GM23338 (cell line): Measurements from ENCODE around the gene SMPDL3B. TPM values are rescaled to one million over a fixed set of nuclear protein-coding genes. Genes with fewer than 3 reads are reported as not detected.

Experiments used
- ATAC-seq: fragments of 200-7000 bp; cut with Tn5 transposase; 3 replicates; pipeline ENCODE4 v1.9.1; 2020
- DNase-seq: peaks from one replicate; pipeline ENCODE4 v3.0.0-alpha.2; 2015; ENCODE audit warnings: low spot score
- H2AFZ ChIP-seq: fragments of 200-600 bp; sonication (generic); 2 replicates; pipeline ENCODE4 v1.8.0; 2016; ENCODE audit warnings: antibody characterized with exemption, mild to moderate bottlenecking, moderate library complexity
- H3F3A ChIP-seq: fragments of 200-600 bp; sonication (generic); replicated peaks from 2 replicates; pipeline ENCODE4 v1.8.0; 2017; ENCODE audit warnings: antibody characterized with exemption, mixed run types, low read depth
- H3K27ac ChIP-seq: fragments of 200-600 bp; sonication (generic); 2 replicates; pipeline ENCODE4 v1.6.1; 2016; ENCODE audit warnings: low read depth
- H3K27me3 ChIP-seq: fragments of 200-600 bp; sonication (generic); 2 replicates; pipeline ENCODE4 v1.8.0; 2016; ENCODE audit warnings: mild to moderate bottlenecking, mixed run types, moderate library complexity; ENCODE audit not compliant: insufficient read depth
- H3K36me3 ChIP-seq: fragments of 200-600 bp; sonication (generic); 2 replicates; pipeline ENCODE4 v1.8.0; 2016; ENCODE audit warnings: mild to moderate bottlenecking; ENCODE audit not compliant: insufficient read depth
- H3K4me1 ChIP-seq: fragments of 200-600 bp; sonication (generic); 2 replicates; pipeline ENCODE4 v1.8.0; 2016; ENCODE audit warnings: mild to moderate bottlenecking, moderate library complexity; ENCODE audit not compliant: insufficient read depth
- H3K4me2 ChIP-seq: fragments of 200-600 bp; sonication (generic); 2 replicates; pipeline ENCODE4 v1.7.1; 2017; ENCODE audit warnings: mixed run types
- H3K4me3 ChIP-seq: fragments of 200-600 bp; sonication (generic); 2 replicates; pipeline ENCODE4 v1.6.1; 2016; ENCODE audit warnings: mixed run types
- H3K79me2 ChIP-seq: fragments of 200-600 bp; sonication (generic); replicated peaks from 2 replicates; pipeline ENCODE4 v1.8.0; 2017; ENCODE audit warnings: mild to moderate bottlenecking; ENCODE audit not compliant: insufficient read depth
- H3K9me2 ChIP-seq: fragments of 200-600 bp; sonication (generic); 2 replicates; pipeline ENCODE4 v1.8.0; 2017; ENCODE audit not compliant: insufficient read depth
- H4K20me1 ChIP-seq: fragments of 200-600 bp; sonication (generic); replicated peaks from 2 replicates; pipeline ENCODE4 v1.8.0; 2017; ENCODE audit warnings: mild to moderate bottlenecking; ENCODE audit not compliant: insufficient read depth
- H3K27ac Mint-ChIP-seq: 2 replicates; pipeline ENCODE4 v1.8.0; 2020; ENCODE audit warnings: inconsistent platforms, mild to moderate bottlenecking, moderate library complexity, mixed read lengths
- H3K27me3 Mint-ChIP-seq: 3 replicates; pipeline ENCODE4 v1.8.0; 2022; ENCODE audit warnings: low read depth, mild to moderate bottlenecking, moderate library complexity, mixed read lengths, inconsistent platforms; ENCODE audit not compliant: insufficient read depth, poor library complexity
- H3K36me3 Mint-ChIP-seq: 3 replicates; pipeline ENCODE4 v1.8.0; 2021; ENCODE audit warnings: low read depth, mild to moderate bottlenecking, inconsistent platforms, moderate library complexity, mixed read lengths
- H3K4me1 Mint-ChIP-seq: 3 replicates; pipeline ENCODE4 v1.8.0; 2020; ENCODE audit warnings: mild to moderate bottlenecking, inconsistent platforms, mixed read lengths
- H3K4me3 Mint-ChIP-seq: 3 replicates; pipeline ENCODE4 v1.8.0; 2021; ENCODE audit warnings: moderate library complexity, mild to moderate bottlenecking, inconsistent platforms, mixed read lengths
- H3K9me3 Mint-ChIP-seq: 3 replicates; pipeline ENCODE4 v1.8.0; 2020; ENCODE audit warnings: moderate library complexity, mild to moderate bottlenecking, inconsistent platforms, mixed read lengths
- EZH2 ChIP-seq: fragments of 200-600 bp; sonication (generic); IDR thresholded peaks from one replicate; pipeline ENCODE4 v1.8.0; 2017; ENCODE audit warnings: antibody characterized with exemption, mild to moderate bottlenecking, low read depth; ENCODE audit not compliant: unreplicated experiment
- JUNB ChIP-seq: IDR thresholded peaks from one replicate; pipeline ENCODE4 v1.6.1; 2016; ENCODE audit warnings: antibody characterized with exemption; ENCODE audit not compliant: unreplicated experiment
- NANOG ChIP-seq: IDR thresholded peaks from 2 replicates; pipeline ENCODE4 v1.6.1; 2016; ENCODE audit warnings: antibody characterized with exemption, borderline replicate concordance
- STAT1 ChIP-seq: IDR thresholded peaks from one replicate; pipeline ENCODE4 v1.6.1; 2016; ENCODE audit warnings: antibody characterized with exemption; ENCODE audit not compliant: unreplicated experiment
- polyA plus RNA-seq: library from polyadenylated mRNA; unstranded; fragments of >200 nt; fragmentation: Nextera tagmentation; extraction: Ambion mirVana; gene quantifications from 2 replicates; pipeline ENCODE4 v1.2.1, GENCODE V29; 2016
- total RNA-seq: library from RNA; depleted of rRNA; stranded (reverse); fragments of >200 nt; shearing (Covaris generic); gene quantifications from 2 replicates; pipeline ENCODE4 v1.2.3, GENCODE V29; 2014
- TF ChIP-seq, protein P1 (sequence below): fragments of 250-450 bp; sonication (Bioruptor Pico); IDR thresholded peaks from 2 replicates; pipeline ENCODE4 v1.5.0; 2020; ENCODE audit warnings: mild to moderate bottlenecking, moderate library complexity
- TF ChIP-seq, protein P2 (sequence below): IDR thresholded peaks from 2 replicates; pipeline ENCODE4 v1.6.1; 2016; ENCODE audit warnings: antibody characterized with exemption

The SMPDL3B gene
- total and polyA plus RNA-seq, 2 experiments from 2014 or later: 39.5 to 83.1 TPM

DNA sequence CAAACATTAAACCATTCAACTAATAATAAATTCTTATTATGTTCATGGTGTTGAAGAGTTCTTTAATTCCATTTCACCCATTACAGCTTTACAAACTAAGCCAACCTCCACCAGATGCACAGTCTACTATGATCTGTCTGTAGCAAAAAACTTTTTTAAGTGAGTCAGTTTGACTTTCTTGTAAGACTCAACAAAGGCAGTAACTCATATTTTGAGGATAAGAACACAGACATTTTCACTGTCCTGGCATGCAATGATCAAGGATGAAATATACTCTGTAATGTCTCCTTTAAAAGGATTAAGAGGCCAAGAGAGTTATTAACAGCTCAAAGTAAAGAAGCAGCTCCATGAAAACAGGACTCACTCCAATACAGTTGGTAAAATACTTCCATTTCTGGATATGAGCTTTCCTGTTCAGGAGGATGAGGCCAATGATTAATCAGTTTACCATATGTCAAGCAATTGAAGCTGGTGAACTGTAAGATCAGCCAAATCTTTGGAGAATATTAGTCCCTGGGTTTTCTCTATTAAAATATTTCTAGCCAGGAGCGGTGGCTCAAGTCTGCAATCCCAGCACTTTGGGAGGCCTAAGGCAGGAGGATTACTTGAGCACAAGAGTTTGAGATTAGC lies 45.5 kb downstream of the SMPDL3B start:
- H3K27me3 Mint-ChIP-seq: peaks cover 1% of the 10 kb centered on the region
- H3K9me2 ChIP-seq: no peaks in the 10 kb centered on the region
- no peaks in the 10 kb centered on the region for H3K9me3 Mint-ChIP-seq
- H3K4me1 ChIP-seq: no peaks in the 10 kb centered on the region
- H3K27ac ChIP-seq: no peak overlapping the region
- H3K4me2 ChIP-seq: no peak overlapping the region
- H3F3A ChIP-seq: 0 out of 2 replicates have a peak, but pooled peaks cover 2% of the 10 kb centered on the region
- H3K79me2 ChIP-seq: no peaks in the 10 kb centered on the region
- H3K4me3 ChIP-seq: no peak overlapping the region
- no peaks in the 10 kb centered on the region for H4K20me1 ChIP-seq
- no peaks in the 10 kb centered on the region for H3K4me1 Mint-ChIP-seq
- no peak overlapping the region for H3K27ac Mint-ChIP-seq
- DNase-seq: no peak
- no peak overlapping the region for H2AFZ ChIP-seq
- peaks cover 5% of the 10 kb centered on the region; the same call in 2 of the 3 replicates for H3K36me3 Mint-ChIP-seq
- H3K4me3 Mint-ChIP-seq: no peak overlapping the region
- H3K36me3 ChIP-seq: no peaks in the 10 kb centered on the region
- TF ChIP-seq, protein P1, sequence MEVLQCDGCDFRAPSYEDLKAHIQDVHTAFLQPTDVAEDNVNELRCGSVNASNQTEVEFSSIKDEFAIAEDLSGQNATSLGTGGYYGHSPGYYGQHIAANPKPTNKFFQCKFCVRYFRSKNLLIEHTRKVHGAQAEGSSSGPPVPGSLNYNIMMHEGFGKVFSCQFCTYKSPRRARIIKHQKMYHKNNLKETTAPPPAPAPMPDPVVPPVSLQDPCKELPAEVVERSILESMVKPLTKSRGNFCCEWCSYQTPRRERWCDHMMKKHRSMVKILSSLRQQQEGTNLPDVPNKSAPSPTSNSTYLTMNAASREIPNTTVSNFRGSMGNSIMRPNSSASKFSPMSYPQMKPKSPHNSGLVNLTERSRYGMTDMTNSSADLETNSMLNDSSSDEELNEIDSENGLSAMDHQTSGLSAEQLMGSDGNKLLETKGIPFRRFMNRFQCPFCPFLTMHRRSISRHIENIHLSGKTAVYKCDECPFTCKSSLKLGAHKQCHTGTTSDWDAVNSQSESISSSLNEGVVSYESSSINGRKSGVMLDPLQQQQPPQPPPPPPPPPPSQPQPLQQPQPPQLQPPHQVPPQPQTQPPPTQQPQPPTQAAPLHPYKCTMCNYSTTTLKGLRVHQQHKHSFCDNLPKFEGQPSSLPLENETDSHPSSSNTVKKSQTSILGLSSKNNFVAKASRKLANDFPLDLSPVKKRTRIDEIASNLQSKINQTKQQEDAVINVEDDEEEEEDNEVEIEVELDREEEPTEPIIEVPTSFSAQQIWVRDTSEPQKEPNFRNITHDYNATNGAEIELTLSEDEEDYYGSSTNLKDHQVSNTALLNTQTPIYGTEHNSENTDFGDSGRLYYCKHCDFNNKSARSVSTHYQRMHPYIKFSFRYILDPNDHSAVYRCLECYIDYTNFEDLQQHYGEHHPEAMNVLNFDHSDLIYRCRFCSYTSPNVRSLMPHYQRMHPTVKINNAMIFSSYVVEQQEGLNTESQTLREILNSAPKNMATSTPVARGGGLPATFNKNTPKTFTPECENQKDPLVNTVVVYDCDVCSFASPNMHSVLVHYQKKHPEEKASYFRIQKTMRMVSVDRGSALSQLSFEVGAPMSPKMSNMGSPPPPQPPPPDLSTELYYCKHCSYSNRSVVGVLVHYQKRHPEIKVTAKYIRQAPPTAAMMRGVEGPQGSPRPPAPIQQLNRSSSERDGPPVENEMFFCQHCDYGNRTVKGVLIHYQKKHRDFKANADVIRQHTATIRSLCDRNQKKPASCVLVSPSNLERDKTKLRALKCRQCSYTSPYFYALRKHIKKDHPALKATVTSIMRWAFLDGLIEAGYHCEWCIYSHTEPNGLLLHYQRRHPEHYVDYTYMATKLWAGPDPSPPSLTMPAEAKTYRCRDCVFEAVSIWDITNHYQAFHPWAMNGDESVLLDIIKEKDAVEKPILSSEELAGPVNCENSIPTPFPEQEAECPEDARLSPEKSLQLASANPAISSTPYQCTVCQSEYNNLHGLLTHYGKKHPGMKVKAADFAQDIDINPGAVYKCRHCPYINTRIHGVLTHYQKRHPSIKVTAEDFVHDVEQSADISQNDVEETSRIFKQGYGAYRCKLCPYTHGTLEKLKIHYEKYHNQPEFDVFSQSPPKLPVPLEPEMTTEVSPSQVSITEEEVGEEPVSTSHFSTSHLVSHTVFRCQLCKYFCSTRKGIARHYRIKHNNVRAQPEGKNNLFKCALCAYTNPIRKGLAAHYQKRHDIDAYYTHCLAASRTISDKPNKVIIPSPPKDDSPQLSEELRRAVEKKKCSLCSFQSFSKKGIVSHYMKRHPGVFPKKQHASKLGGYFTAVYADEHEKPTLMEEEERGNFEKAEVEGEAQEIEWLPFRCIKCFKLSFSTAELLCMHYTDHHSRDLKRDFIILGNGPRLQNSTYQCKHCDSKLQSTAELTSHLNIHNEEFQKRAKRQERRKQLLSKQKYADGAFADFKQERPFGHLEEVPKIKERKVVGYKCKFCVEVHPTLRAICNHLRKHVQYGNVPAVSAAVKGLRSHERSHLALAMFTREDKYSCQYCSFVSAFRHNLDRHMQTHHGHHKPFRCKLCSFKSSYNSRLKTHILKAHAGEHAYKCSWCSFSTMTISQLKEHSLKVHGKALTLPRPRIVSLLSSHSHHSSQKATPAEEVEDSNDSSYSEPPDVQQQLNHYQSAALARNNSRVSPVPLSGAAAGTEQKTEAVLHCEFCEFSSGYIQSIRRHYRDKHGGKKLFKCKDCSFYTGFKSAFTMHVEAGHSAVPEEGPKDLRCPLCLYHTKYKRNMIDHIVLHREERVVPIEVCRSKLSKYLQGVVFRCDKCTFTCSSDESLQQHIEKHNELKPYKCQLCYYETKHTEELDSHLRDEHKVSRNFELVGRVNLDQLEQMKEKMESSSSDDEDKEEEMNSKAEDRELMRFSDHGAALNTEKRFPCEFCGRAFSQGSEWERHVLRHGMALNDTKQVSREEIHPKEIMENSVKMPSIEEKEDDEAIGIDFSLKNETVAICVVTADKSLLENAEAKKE (CRISPR knock-in tag): no peak
- no peak for TF ChIP-seq NANOG
- TF ChIP-seq, protein P2, sequence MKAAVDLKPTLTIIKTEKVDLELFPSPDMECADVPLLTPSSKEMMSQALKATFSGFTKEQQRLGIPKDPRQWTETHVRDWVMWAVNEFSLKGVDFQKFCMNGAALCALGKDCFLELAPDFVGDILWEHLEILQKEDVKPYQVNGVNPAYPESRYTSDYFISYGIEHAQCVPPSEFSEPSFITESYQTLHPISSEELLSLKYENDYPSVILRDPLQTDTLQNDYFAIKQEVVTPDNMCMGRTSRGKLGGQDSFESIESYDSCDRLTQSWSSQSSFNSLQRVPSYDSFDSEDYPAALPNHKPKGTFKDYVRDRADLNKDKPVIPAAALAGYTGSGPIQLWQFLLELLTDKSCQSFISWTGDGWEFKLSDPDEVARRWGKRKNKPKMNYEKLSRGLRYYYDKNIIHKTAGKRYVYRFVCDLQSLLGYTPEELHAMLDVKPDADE: no peak
- no peak for TF ChIP-seq STAT1
- no peak for TF ChIP-seq JUNB
- TF ChIP-seq EZH2: no peak
- H3K27me3 ChIP-seq: no peaks in the 10 kb centered on the region
- ATAC-seq: no peak
